ENCODE data around the gene TMEM132C.

The TMEM132C gene

DNA sequence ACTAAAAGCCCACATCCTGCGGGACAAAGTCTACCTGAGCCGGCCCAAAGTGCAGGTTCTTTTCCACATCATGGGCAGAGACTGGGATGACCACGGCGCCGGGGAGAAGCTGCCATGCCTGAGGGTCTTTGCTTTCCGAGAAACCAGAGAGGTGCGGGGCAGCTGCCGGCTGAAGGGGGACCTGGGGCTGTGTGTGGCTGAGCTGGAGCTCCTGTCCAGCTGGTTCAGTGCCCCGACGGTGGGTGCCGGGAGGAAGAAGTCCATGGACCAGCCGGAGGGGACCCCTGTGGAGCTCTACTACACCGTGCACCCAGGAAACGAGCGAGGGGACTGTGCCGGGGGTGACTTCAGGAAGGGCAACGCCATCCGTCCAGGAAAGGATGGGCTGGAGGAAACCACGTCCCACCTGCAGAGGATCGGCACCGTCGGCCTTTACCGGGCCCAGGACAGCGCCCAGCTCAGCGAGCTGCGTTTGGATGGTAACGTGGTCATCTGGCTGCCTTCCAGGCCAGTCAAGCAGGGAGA, 148.1 kb downstream of the TMEM132C start:
- DNase-seq (ENCODE audit: low read depth in 2 of 2, low spot score in 1 of 2) = no peak

DNA sequence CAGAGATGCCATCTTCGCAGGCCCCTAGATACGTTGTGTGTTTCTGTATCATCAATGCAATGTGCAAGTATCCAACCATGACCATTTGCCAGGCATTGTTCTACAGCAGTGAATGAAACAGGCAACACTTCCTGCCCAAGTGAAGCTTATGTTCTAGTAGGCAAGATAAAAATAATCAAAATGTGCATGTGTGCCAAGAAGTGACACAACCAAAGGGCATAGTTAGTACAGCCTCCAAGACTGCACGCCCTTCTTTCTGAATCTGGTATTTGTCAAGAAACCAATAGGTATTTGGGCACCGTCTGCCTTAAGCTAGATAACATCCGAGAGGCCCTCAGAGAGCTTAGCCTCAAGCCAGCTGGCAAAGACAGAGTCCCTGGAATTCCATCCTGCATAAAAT, 152.0 kb downstream of the TMEM132C start:
- no peak for DNase-seq (ENCODE audit: low read depth in 2 of 2, low spot score in 1 of 2)

DNA sequence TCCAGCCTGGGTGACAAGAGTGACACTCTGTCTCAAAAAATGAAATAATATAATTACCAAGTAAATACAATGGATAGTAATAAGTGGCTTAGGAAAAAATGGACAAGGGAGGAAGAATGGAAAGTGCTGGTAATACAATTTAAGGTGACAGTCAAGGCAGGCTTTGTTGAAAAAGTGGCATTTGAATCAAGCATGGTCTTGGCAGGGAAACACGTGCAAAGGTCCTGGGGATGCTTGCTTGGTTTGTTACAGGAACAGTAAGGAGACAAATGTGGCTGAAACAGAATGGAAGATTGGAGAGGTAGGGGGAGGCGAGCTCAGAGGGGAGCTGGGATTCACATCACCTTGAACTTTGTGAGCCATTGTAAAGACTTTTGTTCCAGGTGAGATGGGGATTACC, 153.2 kb downstream of the TMEM132C start:
- DNase-seq (ENCODE audit: low read depth in 2 of 2, low spot score in 1 of 2) = no peak

DNA sequence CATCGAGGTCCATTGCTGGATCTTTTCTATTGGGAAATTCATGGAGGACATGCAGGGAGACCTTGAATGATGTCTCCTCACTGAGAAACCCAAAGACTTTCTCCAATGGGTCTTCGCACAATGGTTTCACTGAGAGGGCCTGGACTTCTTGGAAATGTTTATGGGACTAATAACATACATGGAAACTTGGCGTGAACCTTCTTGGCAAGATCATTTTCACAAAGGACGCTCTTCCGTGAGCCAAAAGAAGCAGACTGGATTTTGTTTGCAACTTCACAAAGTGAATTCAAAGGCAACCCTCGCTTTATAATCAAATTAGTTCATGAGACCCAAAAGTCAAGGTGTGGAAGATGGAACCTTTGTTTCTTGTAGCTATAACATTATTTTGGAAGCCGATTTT, 154.4 kb downstream of the TMEM132C start:
- no peak for DNase-seq (ENCODE audit: low read depth in 2 of 2, low spot score in 1 of 2)

DNA sequence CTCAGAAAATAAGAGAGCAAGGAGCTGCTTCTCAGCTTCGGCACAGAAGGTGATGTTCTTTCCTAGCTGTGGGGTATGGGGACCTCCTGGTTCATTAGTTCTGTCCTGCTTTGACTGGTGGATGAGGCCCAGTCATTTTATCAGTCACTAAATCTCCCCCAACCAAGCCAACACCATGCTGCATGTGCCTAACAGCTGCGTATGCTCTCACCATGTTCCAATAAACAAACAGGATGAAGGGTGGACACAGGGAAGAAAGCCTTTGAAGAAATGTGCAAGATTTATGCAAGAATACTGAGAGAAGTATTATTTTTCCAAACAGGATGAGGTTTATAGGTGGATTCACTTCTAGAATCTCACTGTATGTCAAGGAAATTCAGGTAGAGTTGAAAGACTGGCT, 156.2 kb downstream of the TMEM132C start:
- no peak for DNase-seq (ENCODE audit: low read depth in 2 of 2, low spot score in 1 of 2)

DNA sequence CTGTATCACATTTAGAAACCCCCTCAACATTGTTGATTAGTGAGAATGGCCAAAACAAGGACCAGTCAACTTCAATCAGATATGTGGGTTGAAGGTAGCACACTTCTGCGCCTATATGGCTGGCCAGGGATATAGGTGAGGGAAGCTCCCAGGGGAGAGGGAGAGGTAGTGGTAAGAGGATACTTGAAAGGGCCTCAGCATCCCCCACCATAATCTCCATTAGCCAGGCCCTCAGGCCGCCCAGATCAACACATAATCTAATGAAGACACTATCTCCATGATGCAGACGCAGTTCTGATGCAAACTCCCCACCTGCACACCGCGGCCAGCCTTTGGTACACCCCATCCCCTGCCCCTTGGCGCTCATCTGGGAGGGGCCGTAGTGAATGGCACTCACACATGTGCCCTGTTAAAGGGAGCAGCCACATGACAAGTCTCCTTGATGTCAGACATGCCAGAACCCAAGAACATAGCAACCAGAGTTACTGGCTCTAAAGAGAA, 158.0 kb downstream of the TMEM132C start:
- DNase-seq (ENCODE audit: low read depth in 2 of 2, low spot score in 1 of 2) = no peak

DNA sequence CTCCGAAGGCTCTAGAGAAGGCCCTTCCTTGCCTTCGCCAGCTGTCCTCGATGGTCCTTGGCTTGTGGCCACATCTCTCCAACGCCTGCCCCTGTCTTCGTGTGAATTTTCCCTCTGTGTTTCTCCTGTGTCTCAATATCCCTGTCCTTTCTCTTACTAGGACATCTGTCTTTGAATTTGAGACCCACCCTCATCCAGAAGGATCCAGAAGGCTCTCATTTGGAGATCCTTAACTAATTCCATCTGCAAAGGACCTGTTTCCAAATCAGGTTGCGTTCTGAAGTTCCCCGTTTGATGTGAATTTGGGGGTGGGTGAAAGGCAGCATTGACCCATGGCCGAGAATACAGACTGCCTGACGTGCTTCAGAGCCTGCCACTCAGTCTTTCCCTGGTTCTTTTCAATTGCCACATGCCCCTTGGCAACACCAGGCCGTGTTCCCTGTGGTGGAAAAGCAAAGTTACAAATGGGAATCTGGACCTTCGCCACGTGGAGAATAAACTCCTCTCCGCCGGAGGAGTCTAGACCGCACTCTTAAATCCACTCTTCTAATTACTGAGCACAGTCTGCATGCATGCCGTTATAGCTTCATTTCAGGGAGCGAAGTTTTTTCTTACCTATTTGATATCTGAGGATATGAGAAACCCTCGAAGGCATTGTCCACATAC, 158.8 kb downstream of the TMEM132C start:
- DNase-seq (ENCODE audit: low read depth in 2 of 2, low spot score in 1 of 2) = no peak

DNA sequence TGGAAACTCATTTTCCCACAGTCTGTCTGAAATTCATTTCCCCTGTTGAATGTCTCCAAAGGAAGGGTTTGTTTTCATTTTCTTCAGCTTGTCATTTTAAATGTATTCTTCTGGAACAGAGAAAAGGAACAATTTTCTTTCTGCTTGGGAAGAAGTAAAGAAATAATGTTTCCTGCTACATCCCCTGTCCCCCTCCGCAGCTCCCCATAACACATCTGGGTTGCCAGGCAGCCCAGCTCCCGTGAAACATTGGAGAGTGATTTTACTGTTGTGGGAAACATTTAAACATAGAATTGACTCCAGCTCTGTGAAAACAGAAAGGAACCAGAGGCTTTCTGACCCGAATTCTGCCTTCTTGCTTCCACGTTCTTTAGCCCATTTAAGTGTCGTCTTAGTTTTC, 159.5 kb downstream of the TMEM132C start:
- DNase-seq (ENCODE audit: low read depth in 2 of 2, low spot score in 1 of 2) = no peak

DNA sequence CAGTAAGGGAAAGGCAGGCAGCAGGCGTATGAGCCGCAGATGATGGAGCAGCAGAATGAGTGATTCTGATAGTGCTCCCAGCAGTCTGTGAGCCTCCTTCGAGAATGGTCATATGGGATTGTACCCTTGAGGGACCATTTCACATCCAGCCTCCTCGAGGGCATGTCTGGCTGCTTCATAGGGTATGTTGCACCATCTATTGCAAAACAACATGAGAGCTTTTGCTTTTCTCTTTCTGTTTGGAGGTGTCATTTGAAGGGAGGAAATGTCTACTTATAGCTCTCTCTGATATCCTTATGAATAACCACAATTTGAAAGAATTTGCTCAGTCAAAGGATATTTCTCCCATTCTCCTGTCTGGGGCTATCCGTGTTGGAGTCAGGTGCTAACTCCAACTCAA, 172.8 kb downstream of the TMEM132C start:
- no peak for DNase-seq (ENCODE audit: low read depth in 2 of 2, low spot score in 1 of 2)

DNA sequence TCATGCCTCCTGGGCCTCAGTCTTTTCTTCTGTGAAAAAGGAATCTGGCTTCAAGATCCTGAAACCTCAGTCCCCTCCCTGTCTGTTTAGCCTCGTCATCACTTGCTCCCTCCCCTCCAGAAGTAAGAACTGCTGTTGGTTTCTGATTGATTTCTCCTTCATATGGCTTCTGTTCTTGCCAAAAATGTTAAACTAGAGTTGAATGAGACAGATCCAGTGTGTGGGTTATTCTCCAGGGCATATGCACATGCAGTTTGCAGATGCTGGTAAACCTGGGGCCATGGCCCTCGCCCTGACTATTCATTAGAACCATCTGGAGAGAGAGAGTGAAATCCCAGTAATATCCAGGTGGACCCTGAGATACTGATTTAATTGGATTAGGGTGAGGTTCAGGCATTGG, 175.1 kb downstream of the TMEM132C start:
- no peak for DNase-seq (ENCODE audit: low read depth in 2 of 2, low spot score in 1 of 2)

DNA sequence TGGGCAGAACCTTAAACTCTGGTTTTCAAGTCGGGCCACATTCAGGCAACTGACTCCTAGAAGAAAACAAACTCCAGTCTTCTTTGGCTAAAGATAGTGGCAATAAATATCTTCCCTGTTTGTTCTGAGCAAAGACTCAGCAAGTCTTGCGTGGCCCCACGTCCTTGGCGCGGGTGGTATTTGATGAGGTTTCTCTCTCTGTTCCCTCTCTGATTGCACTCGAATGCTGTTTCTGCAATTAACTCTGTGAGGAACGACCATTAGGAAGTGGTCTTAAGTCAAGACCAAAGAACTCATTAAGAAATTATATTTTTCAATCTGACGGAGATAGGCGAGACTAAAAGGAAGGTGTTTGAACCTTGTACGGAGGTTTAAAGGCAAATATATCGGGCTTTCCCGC, 177.6 kb downstream of the TMEM132C start:
- no peak for DNase-seq (ENCODE audit: low read depth in 2 of 2, low spot score in 1 of 2)

DNA sequence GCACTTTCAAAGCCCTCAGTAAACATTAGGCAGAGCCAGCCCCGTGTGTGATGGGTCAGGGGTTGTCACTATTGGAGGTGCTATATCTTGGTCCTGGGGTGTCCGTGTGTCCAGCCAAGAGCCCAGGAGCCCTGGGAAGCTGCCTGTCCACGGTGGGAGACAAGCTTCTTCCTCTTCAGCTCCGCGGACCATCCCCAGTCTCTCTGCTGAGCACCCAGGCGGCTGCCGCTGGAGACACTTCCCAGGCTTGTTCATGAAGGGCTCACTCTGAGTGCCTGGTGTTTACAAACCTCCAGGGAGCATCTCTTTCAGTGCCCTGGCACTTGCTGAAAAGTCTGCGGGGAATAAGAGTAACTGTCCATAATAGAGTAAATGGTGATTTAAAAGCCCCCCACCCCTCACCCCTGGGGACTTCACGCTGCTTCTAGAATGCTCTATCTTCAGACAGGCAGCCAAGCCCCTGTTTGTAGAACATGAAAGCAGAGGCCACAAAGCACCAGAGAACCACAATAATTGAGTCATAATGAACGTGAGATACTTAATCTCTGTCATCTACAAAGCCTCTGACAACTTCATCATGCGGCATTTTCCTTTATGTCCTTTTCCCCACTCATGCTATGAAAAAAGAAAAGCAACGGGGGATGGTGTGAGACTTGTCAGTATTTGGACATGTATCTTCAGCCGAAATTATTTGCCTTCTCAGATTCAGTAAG, 178.6 kb downstream of the TMEM132C start:
- DNase-seq (ENCODE audit: low read depth in 2 of 2, low spot score in 1 of 2) = no peak

DNA sequence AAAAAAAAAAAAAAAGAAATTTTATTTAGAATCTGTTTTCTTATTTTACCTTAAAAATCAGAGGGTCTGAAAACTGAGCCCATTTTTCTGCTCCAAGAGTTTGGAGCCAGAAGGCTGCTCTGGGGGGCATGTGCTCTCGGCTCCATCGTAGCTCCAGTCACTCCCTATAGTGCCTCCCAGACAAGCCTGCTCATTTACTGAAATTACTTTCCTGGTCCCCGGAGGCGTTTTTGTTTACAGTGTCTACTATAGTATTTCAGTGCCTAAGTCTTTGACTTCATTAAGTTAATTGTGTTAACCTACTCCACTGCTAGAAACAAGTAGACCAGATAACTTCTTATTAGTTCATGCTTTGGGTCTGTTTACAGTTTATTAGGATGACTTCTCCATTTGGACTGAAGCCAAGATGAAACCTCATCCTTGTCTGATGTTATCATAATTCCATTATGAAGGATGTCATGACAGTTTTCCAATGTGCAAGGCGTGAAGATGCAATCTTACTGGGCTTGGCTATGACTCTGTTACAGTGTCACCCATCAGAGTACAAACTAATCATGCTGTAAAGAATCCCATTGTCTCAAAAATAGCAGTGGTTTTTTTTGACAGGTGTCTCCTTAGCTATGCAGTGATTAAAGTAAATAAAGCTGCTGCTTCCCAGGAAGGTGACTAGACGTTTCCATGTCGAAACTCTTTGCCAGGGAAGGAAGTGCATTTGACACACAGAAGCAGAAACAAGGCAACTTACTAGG, 182.3 kb downstream of the TMEM132C start:
- DNase-seq (ENCODE audit: low read depth in 2 of 2, low spot score in 1 of 2) = no peak

DNA sequence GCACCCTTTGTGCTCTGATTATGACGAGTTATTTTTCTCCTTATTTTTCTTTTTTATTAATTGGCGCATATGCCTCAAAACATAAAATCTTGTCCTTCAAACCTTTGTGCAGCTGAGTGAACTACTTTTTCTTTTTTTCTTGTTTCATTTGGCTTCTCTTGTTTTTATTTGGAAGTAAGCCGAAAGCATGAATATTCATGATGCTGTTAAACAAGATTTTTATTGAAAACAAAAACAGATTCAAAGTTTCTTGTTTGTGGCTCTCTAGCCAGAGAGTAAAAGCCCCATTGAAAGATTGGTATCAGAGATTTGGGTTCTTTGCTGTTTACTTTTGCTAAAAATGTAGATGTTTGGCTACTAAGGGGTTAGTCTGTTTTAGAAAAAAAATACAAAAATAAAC, 183.8 kb downstream of the TMEM132C start:
- no peak for DNase-seq (ENCODE audit: low read depth in 2 of 2, low spot score in 1 of 2)

DNA sequence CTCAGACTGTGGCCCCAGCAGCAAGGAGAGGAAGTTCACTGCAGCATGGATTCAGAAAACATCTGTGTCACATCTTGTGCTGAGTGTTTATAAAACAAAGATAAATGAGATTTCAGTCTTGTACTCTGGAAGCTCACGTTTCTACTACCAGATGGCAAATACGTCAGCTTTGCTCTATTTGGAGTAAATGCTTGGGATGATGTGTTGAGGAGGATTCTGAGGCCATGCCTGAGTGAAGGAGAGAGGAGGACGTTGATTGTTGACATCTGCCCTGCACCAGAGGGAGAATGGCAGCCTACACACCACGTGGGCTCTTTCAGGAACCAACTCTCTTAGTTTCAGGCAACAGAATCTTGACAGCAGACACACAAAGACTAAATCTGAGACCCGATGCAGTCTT, 188.9 kb downstream of the TMEM132C start:
- no peak for DNase-seq (ENCODE audit: low read depth in 2 of 2, low spot score in 1 of 2)

DNA sequence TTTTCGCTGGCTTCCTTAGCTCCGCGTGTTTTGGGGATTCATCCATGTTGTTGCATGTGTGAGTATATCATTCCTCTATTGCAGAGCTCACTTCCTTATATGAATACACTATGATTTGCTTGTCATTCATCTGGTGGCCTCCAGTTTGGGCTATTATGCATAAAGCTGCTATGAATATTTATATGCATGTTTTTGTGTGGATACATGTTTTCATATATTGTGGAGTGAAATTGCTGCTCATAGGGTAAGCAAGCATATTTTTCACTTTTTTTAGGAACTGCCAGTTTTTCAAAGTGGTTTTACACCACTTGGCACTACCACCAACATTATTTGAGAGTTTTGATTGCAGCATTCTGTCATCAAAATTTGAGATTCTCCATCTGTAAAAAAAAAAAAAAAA, 190.0 kb downstream of the TMEM132C start:
- no peak for DNase-seq (ENCODE audit: low read depth in 2 of 2, low spot score in 1 of 2)

DNA sequence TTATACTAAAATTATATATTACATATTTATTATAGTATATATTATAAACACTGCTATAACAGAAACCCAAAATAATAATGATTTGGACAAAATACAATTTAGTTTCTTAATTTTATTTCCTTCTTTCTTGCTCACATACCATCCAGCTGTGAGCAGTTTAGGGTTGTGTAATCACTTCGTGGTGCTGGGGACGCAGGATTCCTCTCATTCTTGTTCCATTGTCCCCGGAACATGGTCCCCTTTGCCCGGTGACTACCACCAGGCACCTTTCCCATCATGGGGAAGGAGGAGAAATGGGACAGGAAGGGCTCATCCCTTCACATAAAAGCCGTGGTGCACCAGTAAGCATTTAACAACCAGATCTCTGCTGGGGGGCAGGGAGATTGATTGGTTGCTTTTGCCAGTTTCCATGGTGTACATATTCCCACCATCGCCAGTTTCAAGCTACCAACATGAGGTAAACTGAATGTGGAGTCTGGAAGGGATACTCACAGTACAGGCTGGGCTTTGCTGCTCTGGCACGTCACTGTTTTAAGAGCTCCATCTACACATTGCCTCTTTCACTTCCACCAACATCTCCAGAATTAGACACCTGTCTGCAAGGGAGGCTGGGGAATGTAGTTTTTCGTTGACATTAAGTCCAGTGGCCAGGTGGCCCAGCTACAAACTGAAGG, 191.5 kb downstream of the TMEM132C start:
- no peak for DNase-seq (ENCODE audit: low read depth in 2 of 2, low spot score in 1 of 2)

DNA sequence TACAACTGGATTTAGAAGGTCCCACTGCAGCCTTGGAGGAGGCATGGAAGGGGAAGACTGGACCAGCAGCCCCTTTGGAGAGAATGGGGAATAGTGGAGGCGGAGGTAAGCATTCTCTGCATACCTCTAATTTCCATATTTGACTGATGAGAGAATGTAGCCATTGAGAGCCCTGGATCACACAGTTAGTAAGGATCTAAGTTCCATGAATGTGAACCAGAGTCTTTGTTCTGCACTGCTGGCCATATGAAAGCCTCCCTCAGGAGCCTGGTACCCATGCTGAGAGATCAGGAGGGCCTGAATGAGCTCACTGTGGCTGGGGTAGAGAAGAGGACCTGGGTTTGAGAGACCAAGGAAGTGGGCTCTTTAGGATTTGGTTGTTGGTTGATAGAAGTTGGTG, 192.1 kb downstream of the TMEM132C start:
- DNase-seq (ENCODE audit: low read depth in 2 of 2, low spot score in 1 of 2) = no peak

DNA sequence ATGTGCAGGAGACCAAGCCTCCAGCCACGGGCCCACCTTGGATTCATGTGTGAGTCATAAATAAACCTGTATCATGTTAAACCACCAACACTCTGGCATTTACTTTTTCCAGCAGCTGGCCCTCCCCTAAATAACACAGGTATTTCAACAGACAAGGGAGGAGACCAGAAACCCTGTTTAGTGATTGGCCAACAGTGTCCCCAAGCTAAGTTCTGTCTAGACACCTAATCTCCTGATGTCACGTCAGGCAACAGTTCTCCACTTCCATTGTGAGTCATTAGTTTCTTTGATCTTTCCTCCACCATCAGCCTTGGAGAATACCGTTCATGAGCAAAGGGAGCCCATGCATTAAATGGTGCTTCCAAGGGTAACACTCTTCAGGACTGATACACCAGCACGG, 196.9 kb downstream of the TMEM132C start:
- DNase-seq (ENCODE audit: low read depth in 2 of 2, low spot score in 1 of 2) = no peak

DNA sequence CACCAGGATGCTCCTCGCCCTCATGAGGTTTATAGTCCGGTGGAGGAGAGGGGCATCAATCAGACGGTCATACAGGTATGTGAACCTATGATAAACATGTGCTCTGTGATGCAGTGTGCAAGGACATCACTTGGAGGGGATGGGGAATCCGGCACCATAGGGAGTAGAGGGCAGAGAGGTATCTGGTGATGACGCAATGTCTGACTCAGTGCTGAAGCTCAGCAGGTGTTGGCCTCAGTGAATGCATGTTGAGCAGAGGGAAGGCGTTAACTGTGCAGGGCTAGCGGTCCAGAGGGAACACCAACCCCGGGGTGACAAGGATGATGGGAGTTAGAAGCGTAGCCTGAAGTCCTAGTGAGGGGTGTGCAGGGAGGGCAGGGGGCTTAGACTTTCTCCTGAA, 200.9 kb downstream of the TMEM132C start:
- no peak for DNase-seq (ENCODE audit: low read depth in 2 of 2, low spot score in 1 of 2)

DNA sequence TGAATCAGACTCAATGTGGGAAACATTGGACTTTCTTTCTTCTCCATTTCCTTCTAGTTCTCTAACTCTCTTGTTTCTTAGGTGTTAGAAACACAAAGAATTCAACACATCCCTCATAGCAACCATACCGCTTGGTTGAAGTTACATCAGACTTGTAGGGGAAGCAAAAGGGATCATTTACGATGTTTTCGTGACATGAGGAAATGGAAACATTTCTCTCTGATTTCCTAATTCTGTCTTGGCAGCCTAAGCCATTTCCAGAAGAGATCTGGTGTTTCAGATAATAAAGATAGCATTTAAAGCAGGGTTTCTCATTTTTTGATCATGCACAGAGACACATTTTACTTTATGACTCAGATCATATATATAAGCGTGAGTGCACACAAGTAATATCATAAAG, 202.0 kb downstream of the TMEM132C start:
- DNase-seq (ENCODE audit: low read depth in 2 of 2, low spot score in 1 of 2) = no peak

All from stimulated activated CD8-positive, alpha-beta memory T cell treated with anti-CD3 and anti-CD28 coated beads, Interleukin-4, amount 100 ng/mL, for 1 hour (primary cell).